ENCODE measurements around the gene UBAP1L. TPM values are rescaled to one million over a fixed set of nuclear protein-coding genes. Genes with fewer than 3 reads are reported as not detected.
"Not testable (repeated sequence)": the region's sequence is repeated elsewhere in the genome, so short reads cannot be mapped to it uniquely, and the experiment has no call there.

UBAP1L gene
- total RNA-seq, 1 donor from 2014 or later = 6.0 TPM

DNA sequence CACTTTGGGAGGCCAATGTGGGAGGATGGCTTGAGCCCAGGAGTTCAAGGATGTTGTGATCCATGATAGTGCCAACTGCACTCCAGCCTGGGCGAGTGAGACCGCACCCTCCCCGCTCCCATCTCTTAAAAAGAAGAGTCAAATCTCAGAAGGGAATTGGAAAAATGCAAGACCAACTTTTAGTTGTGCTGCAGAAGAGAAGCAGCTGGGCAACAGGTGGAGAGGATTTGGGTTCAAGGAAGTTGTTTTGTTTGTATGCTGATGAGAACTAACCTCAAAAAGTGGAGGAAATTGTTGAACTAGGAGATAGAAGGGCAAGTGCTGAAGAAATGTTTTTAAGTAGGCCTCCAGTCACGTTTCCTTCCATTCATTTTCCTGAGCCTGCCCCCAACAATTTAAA, 31.4 kb upstream of the UBAP1L start:
- Mint-ChIP-seq H3K4me3 (no peak overlapping the region), H3K27me3 (no peaks in the 10 kb centered on the region), H3K27ac (no peak overlapping the region), H3K9me3 (no peaks in the 10 kb centered on the region), H3K36me3 (peaks cover 9% of the 10 kb centered on the region), H3K4me1 (ENCODE audit: unreplicated experiment) (no peaks in the 10 kb centered on the region)
- TF ChIP-seq, protein P1, sequence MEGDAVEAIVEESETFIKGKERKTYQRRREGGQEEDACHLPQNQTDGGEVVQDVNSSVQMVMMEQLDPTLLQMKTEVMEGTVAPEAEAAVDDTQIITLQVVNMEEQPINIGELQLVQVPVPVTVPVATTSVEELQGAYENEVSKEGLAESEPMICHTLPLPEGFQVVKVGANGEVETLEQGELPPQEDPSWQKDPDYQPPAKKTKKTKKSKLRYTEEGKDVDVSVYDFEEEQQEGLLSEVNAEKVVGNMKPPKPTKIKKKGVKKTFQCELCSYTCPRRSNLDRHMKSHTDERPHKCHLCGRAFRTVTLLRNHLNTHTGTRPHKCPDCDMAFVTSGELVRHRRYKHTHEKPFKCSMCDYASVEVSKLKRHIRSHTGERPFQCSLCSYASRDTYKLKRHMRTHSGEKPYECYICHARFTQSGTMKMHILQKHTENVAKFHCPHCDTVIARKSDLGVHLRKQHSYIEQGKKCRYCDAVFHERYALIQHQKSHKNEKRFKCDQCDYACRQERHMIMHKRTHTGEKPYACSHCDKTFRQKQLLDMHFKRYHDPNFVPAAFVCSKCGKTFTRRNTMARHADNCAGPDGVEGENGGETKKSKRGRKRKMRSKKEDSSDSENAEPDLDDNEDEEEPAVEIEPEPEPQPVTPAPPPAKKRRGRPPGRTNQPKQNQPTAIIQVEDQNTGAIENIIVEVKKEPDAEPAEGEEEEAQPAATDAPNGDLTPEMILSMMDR (conservative IDR thresholded peaks at IDR 0.05) = no peak
- DNase-seq (ENCODE audit: extremely low spot score, unreplicated experiment) = no peak

DNA sequence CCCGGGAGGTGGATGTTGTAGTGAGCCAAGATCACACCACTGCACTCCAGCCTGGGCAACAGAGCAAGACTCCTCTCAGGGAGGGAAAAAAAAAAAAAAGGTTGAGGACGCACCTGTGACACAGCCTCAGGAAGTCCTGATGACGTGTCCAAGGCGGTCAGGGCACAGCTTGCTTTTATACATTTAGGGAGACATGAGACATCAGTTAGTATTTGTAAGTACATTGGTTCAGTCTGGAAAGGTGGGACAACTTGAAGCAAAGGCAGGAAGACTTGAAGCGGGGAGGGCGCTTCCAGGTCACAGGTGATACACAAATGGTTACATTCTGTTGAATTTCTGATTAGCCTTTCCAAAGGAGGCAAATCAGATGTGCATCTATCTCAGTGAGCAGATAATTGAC, 23.6 kb upstream of the UBAP1L start:
- not testable (repeated sequence) for H3K4me1 Mint-ChIP-seq (ENCODE audit: unreplicated experiment); H3K27me3 Mint-ChIP-seq; H3K9me3 Mint-ChIP-seq; H3K27ac Mint-ChIP-seq; H3K36me3 Mint-ChIP-seq; H3K4me3 Mint-ChIP-seq; DNase-seq (ENCODE audit: extremely low spot score, unreplicated experiment)

DNA sequence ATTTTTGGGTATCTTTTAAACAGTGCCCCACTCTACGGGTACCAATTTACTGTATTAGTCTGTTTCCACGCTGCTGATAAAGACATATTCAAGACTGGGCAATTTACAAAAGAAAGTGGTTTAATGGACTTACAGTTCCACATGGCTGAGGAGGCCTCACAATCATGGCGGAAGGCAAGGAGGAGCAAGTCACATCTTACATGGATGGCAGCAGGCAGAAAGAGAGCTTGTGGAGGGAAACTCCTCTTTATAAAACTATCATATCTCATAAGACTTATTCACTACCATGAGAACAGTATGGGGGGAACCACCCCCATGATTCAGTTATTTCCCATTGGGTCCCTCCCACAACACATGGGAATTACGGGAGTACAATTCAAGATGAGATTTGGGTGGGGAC, 22.9 kb upstream of the UBAP1L start:
- not testable (repeated sequence) for H3K36me3 Mint-ChIP-seq; H3K27me3 Mint-ChIP-seq; DNase-seq (ENCODE audit: extremely low spot score, unreplicated experiment); H3K27ac Mint-ChIP-seq; H3K4me1 Mint-ChIP-seq (ENCODE audit: unreplicated experiment); H3K9me3 Mint-ChIP-seq; H3K4me3 Mint-ChIP-seq

DNA sequence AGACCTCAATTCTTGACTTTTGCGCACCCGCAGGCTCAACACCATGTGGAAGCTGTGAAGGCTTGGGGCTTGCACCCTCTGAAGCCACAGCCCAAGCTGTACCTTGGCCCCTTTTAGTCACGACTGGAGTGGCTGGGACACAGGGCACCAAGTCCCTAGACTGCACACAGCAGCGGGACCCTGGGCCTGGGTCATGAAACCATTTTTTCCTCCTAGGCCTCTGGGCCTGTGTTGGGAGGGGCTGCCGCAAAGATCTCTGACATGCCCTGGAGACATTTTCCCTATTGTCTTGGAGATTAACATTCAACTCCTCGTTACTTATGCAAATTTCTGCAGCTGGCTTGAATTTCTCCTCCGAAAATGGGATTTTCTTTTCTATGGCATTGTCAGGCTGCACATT, 22.1 kb upstream of the UBAP1L start:
- H3K36me3 Mint-ChIP-seq; H3K27me3 Mint-ChIP-seq; H3K9me3 Mint-ChIP-seq; H3K27ac Mint-ChIP-seq; H3K4me3 Mint-ChIP-seq; H3K4me1 Mint-ChIP-seq (ENCODE audit: unreplicated experiment); DNase-seq (ENCODE audit: extremely low spot score, unreplicated experiment): not testable (repeated sequence)

DNA sequence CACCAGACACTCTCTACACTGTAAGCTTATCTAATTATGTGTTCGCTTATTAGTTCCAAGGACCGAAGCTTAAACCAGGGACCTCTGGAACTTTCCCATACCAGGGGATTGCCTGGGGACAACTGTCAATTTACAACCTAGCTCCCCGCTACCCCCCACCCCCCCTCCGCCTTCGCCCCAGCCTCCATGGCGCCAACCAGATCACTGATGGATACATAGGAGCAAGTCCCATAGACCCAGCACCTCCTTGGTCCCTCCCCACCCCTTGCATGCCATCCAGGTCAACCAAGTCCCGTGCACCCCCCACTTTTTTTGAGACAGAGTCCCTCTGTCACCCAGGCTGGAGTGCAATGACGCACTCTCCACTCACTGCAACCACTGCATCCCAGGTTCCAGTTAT, 19.5 kb upstream of the UBAP1L start:
- no peak for DNase-seq (ENCODE audit: extremely low spot score, unreplicated experiment)
- peak overlapping the region; percentile 97 for H3K4me3 Mint-ChIP-seq
- H3K9me3 Mint-ChIP-seq = peaks cover 9% of the 10 kb centered on the region
- no peak overlapping the region for H3K27ac Mint-ChIP-seq
- H3K27me3 Mint-ChIP-seq = peaks cover 3% of the 10 kb centered on the region
- H3K36me3 Mint-ChIP-seq = peaks cover 8% of the 10 kb centered on the region
- TF ChIP-seq, protein P1 (conservative IDR thresholded peaks at IDR 0.05) = no peak
- H3K4me1 Mint-ChIP-seq (ENCODE audit: unreplicated experiment) = peaks cover 10% of the 10 kb centered on the region

DNA sequence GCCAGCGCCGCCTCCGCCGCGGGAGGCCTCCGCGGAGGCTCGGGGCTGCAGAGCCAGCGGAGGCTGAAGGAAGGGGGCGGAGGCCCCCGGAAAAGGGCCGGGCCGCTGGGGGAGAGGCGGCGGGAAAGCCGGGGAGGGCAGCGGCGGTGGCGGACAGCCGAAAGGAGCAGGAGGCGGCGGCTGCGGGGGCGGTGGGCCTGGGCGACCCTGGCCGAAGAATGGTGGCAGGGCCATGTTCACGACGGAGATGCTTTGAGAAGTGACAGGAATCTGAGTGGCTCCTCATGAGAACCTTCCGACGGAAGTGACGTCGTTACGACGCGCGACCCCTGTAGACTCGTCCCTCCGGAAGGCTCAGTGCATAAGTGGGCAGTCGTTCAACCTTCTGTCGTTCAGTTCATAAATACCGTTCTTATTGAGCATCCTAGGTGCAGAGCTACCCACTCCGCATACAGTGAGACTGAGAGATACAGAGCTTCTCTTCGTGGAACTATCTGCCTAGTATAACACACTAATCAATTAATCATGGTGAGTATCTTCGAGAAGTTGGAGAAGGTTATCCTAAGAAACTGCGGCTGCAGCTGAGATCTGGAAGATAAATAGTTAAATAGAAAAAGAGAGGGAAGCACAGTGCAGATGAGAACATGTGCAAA, 18.7 kb upstream of the UBAP1L start, which contains the start of gene PDCD7:
Gene PDCD7 (minus strand): TSS at position 261 of the 653 bp plus-strand sequence. CDS start 27 bp downstream, at position 234.
- Mint-ChIP-seq H3K36me3 (peaks cover 8% of the 10 kb centered on the region), H3K4me3 (peak within 1 kb of the TSS; percentile 97), H3K9me3 (peaks cover 9% of the 10 kb centered on the region), H3K4me1 (ENCODE audit: unreplicated experiment) (peaks cover 10% of the 10 kb centered on the region), H3K27ac (peak within 1 kb of the TSS; percentile 97), H3K27me3 (peaks cover 3% of the 10 kb centered on the region)
- TF ChIP-seq, protein P1 (conservative IDR thresholded peaks at IDR 0.05) = no peak
- peak; percentile 81 for DNase-seq (ENCODE audit: extremely low spot score, unreplicated experiment)

DNA sequence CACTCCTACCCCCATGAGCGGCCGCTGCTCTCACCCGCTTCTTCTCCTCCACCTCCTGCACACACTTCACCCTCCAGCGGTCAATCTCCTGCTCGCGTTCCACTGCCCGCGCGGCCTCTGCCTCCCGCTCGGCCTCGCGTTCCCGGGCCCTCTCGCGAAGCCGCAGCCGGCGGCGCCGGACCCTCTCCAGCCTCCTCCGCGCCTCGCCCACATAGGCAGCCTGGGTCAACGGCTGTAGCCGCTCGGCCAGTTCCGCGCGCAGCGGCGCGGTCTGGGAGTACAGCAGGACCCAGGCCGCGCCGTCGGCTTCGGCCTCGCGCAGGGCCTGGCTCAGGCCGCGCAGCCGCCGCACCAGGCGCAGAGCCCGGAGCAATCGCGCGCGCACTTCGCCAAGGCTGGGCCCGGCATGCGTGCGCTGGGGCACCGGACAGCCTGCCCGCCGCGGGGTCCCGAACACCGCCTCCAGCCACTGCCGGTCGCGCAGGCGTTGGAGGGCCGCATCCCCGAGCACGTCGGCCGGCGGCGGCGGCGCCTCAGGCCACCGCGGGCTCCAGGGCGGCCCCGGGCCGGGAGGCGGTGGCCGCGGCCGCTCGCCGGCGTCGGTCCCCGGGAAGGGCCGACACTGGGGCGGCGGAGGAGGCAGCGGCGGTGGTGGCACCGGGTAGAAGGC, 18.0 kb upstream of the UBAP1L start:
- TF ChIP-seq, protein P1 (conservative IDR thresholded peaks at IDR 0.05) = no peak
- DNase-seq (ENCODE audit: extremely low spot score, unreplicated experiment) = peak; percentile 74
- H3K27ac Mint-ChIP-seq = peak overlapping the region; percentile 81
- peaks cover 12% of the 10 kb centered on the region for H3K36me3 Mint-ChIP-seq
- peaks cover 9% of the 10 kb centered on the region for H3K9me3 Mint-ChIP-seq
- H3K4me3 Mint-ChIP-seq = peak overlapping the region; percentile 90
- peaks cover 3% of the 10 kb centered on the region for H3K27me3 Mint-ChIP-seq
- H3K4me1 Mint-ChIP-seq (ENCODE audit: unreplicated experiment) = peaks cover 10% of the 10 kb centered on the region

All from type B pancreatic cell (in vitro differentiated cells).